Adipose tissue (tissue), 3 donors: ENCODE data around the gene DUSP22. TPM values are rescaled to one million over a fixed set of nuclear protein-coding genes. Genes with fewer than 3 reads are reported as not detected.
"Not testable (repeated sequence)": the region's sequence is repeated elsewhere in the genome, so short reads cannot be mapped to it uniquely, and the experiment has no call there.

Experiments
- H3K27ac ChIP-seq: one replicate; pipeline ENCODE4 v1.5.1; 2013; ENCODE audit warnings: low read depth, low read length
- WGBS, 3 donors: extraction: QIAGEN DNeasy Blood & Tissue Kit; methylation state at CpG; one replicate each; pipeline ENCODE4 v1.1.7; 2013; 5-methylcytosine and 5-hydroxymethylcytosine counted together
- polyA plus RNA-seq, 3 donors: library from polyadenylated mRNA; stranded (reverse); fragments of 200-250 nt; gene quantifications; one replicate each; pipeline ENCODE4 v1.2.3, GENCODE V29; 2013
- donor health status: healthy with polysubstance abuse.
- donor health status: Bipolar disorder and iron deficiency.
- donor health status: healthy.

The DUSP22 gene
- polyA plus RNA-seq, 3 donors, result 38.5 to 58.3 (median 47.0) TPM

DNA sequence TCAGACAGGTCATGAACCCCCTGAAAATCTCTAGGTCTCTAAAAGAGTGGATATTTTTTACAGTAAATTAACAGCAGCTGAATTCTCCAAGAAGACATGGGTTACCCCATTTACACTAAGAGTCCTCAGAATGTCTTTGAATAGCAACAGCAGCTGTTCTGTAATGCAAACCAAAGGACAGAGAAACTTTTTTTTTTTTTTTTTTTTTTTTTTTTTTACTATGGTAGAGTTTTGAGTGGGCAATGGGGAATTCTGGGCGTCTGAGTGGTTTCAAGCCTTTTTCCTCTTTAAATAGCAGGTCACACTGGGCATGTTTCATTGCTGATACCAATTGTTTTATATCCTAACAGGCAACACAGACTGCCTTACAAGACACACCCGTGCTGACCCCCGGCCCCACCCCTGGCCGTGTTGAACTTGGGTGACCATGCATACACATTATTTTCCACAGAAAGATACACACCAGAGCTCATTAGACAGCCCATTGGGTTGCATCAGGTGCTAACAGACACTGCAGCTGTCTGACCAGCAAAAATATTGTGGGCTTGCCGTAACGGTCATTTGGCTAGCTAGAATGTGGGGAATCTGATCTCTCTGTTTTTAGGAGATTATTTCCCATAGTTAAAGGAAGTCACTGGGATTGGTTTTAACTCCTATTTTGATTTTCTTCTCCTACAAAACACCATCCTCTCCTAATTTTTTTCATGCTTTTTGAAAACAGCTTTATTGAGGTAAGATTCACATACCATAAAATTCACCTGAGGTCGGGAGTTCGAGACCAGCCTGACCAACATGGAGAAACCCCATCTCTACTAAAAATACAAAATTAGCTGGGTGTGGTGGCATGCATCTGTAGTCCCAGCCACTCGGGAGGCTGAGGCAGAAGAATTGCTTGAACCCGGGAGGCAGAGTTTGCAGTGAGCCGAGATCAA is 72.6 kb downstream of the DUSP22 start:
- no peak overlapping the region for H3K27ac ChIP-seq
- WGBS, 3 donors, result 69 to 73% (median 71%) methylated on average over 11 of the region's 11 CpGs

DNA sequence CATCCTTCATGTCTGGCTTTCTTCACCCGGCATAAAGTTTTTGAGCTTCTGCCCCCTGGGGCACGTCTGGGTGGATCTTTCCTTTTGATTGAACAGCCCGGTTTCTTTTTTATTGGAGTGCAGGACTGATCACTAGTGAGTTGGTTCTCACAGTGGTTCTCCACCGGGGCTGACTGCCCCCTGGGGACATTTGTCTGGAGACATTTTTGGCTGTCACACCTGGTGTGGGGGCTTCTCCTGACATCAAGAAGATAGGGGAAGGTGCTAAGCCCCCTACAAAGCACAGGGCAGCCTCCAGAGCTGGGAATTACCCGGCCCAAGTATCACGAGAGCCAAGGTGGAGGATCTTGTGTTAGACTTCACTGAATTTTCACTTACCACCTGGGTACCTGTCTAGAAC is 73.5 kb downstream of the DUSP22 start:
- 65 to 71% (median 71%) methylated on average over 6 of the region's 6 CpGs for WGBS, 3 donors
- H3K27ac ChIP-seq, result no peak overlapping the region

GRCh38 chr6:366389-367297 is 74.4 kb downstream of the DUSP22 start:
- 64 to 72% (median 69%) methylated on average over 19 of the region's 19 CpGs for WGBS, 3 donors
- H3K27ac ChIP-seq, result no peak overlapping the region

DNA sequence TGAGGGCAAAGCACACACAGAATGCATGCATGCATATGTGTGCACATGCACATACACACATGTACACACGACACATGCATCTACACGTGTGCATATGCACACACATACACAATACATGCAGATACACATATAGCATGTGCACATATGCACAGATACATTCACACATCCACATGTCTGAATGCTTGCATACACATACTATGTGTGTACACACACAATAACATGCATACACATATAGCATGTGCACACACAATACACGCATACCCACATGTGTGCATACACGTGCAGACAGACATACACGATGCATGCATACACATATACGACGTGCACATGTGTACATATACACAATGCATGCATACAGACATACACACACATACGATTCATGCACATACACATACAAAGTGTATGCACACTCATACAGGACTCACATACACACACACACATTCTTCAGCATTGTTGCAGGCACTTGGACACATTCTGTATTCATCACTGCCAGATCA is 75.1 kb downstream of the DUSP22 start:
- WGBS, 3 donors, result 75 to 87% (median 83%) methylated on average over 8 of the region's 8 CpGs
- H3K27ac ChIP-seq, result no peak overlapping the region

- H3K27ac ChIP-seq, result no peak overlapping the region
- 67 to 79% (median 75%) methylated on average over 17 of the region's 17 CpGs for WGBS, 3 donors
These were observed 75.8 kb downstream of the DUSP22 start for GRCh38 chr6:367891-368630.

GRCh38 chr6:369559-370431 is 77.5 kb downstream of the DUSP22 start:
- WGBS, 3 donors, result 75 to 83% (median 83%) methylated on average over 13 of the region's 13 CpGs
- no peak overlapping the region for H3K27ac ChIP-seq

GRCh38 chr6:370555-370954 is 78.3 kb downstream of the DUSP22 start:
- WGBS, 3 donors, result 73 to 78% (median 78%) methylated on average over 6 of the region's 6 CpGs
- no peak overlapping the region for H3K27ac ChIP-seq

DNA sequence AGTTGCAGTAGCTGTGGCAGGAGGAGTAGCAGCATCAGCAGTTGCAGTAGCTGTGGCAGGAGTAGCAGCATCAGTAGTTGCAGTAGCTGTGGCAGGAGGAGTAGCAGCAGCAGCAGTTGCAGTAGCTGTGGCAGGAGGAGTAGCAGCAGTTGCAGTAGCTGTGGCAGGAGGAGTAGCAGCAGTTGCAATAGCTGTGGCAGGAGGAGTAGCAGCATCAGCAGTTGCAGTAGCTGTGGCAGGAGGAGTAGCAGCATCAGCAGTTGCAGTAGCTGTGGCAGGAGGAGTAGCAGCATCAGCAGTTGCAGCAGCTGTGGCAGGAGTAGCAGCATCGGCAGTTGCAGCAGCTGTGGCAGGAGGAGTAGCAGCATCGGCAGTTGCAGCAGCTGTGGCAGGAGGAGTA is 79.6 kb downstream of the DUSP22 start:
- WGBS, 3 donors, result 87 to 93% (median 89%) methylated on average over 2 of the region's 2 CpGs
- H3K27ac ChIP-seq, result not testable (repeated sequence)

DNA sequence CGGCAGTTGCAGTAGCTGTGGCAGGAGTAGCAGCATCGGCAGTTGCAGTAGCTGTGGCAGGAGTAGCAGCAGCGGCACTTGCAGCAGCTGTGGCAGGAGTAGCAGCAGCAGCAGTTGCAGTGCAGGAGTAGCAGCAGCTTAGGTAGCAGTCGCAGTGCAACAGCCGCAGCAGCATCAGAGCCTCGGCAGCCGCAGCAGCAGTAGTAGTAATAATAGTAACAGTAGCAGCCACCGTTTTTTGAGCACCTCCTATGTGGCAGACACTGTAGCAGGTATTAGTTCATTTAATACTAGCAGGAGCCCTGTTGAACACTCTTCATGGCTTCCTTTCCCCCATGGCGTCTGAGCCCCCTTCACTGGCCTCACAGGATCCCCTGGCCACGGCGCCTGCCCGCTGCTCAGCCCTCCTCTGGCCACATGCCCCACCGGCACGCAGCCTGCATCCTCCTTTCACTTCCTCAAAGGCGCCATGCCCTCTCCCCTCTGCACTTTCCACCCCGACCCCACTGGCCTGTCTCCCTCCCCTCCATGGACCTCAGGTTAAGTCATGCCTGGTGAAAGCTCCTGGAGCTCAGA is 80.1 kb downstream of the DUSP22 start:
- WGBS, 3 donors, result 58 to 67% (median 63%) methylated on average over 16 of the region's 16 CpGs

GRCh38 chr6:373031-373430 is 80.7 kb downstream of the DUSP22 start:
- 79 to 87% (median 86%) methylated on average over 8 of the region's 8 CpGs for WGBS, 3 donors
- H3K27ac ChIP-seq, result no peak overlapping the region

More for the DNA sequence above, 80.1 kb downstream of the DUSP22 start:
- no peak overlapping the region for H3K27ac ChIP-seq

- 59 to 72% (median 69%) methylated on average over 26 of the region's 26 CpGs for WGBS, 3 donors
- H3K27ac ChIP-seq, result no peak overlapping the region
These were observed 81.8 kb downstream of the DUSP22 start for GRCh38 chr6:373773-374724.

- H3K27ac ChIP-seq, result no peak overlapping the region
- WGBS, 3 donors, result 77 to 85% (median 83%) methylated on average over 8 of the region's 8 CpGs
These were observed 82.7 kb downstream of the DUSP22 start for GRCh38 chr6:374956-375355.

- 66% methylated on average over 10 of the region's 10 CpGs for WGBS, 3 donors
- H3K27ac ChIP-seq, result no peak overlapping the region
These were observed 84.7 kb downstream of the DUSP22 start for GRCh38 chr6:376827-377640.

- not testable (repeated sequence) for H3K27ac ChIP-seq
- WGBS, 3 donors, result 81 to 89% (median 85%) methylated on average over 13 of the region's 13 CpGs
These were observed 85.3 kb downstream of the DUSP22 start for GRCh38 chr6:377641-378020.
